HG03045 (cell line): ENCODE measurements around the gene TMC8.
A peak's percentile ranks its signal among the peaks of the same experiment; 100 is the strongest.
"Not testable (repeated sequence)": the region's sequence is repeated elsewhere in the genome, so short reads cannot be mapped to it uniquely, and the experiment has no call there.

Source experiments
- ATAC-seq: cut with Tn5 transposase; IDR thresholded peaks from one replicate; pipeline ENCODE4 v1.9.1; 2021; ENCODE audit warnings: mild to moderate bottlenecking, moderate library complexity; ENCODE audit not compliant: unreplicated experiment

The TMC8 gene

GRCh38 chr17:78135858-78136500 lies 5.4 kb downstream of the TMC8 start:
- ATAC-seq = no peak

GRCh38 chr17:78137392-78138203 lies 7.0 kb downstream of the TMC8 start:
- ATAC-seq = no peak

DNA sequence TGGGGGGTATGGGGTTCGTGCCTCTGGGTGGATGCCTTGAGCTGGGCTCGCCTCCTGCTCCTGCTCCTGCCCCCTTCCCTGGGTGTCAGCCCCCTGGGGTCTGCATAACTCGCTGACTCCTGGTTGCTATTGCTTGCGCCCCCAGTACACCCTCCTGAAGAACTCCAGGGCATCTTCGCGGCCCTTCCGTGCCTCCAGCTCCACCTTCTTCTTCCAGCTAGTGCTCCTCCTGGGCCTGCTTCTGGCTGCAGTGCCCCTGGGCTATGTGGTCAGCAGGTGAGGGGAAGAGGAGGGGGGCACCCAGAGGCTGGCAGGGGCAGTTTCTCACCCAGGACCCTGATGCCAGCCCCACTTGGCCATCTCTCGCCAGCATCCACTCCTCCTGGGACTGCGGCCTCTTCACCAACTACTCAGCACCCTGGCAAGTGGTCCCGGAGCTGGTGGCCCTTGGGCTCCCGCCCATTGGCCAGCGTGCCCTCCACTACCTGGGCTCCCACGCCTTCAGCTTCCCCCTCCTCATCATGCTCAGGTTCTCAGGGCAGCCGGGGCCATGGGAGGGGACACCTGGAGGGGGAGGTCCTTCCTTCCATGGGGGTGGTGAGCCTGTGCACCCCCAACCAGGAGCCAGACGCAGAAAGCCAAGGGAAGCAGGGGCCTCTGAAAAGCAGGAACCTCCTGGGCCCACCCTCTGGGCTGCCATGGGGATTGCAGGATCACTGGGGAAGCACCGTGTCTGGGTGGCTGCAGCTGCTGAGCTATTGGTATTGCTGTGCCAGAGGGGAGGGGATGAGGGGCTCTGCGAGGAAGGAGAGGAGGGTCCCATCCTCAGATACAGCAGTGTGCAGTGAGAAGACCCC lies 7.9 kb downstream of the TMC8 start:
- no peak for ATAC-seq

DNA sequence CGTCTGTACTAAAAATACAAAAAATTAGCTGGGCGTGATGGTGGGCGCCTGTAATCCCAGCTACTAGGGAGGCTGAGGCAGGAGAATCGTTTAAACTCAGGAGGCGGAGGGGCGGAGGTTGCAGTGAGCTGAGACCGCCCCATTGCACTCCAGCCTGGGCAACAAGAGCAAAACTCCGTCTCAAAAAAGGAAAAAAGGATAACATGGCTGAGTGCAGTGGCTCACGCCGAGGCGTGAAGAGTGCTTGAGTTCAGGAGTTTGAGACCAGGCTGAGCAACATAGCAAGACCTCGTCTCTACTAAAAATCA lies 9.2 kb downstream of the TMC8 start:
- not testable (repeated sequence) for ATAC-seq

- ATAC-seq = peak; percentile 65
Observed at GRCh38 chr17:78140169-78141051, 9.8 kb downstream of the TMC8 start.

DNA sequence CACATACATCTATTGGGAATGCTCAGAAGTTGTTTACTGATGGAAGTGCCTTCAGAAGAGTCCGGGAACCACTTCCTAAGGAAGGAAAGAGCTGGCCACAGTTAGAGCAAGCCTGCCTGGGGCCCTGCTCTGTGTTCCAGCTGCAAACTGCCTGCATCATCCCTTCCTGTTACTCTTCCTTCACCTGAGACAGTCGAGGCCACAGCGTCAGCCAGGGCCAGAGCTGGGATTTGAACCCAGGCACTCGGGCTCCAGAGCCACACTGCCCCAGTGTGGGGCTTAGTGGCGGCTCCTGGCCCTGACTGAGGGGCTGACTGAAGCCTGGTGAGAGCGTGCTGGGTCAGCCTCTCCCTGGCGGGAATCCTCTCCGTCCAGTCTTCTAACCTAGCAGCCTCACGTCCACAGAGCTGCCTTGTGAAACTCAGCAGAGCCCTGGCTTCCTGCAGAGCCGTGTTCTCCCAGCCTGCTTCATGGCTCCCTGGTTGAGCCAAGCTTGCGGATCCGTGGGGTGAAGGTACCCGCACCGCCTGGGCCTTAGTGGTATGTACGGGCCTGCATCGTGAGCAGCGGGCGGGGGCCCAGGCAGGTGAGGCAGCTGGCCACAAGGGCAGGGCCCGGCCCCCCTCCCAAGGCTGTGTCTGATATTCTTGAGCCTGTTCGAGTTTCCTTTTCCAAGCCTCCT lies 11.0 kb downstream of the TMC8 start:
- no peak for ATAC-seq

- ATAC-seq = no peak
Observed at GRCh38 chr17:78142119-78142861, 11.7 kb downstream of the TMC8 start.

GRCh38 chr17:78143214-78144146 lies 12.9 kb downstream of the TMC8 start:
- no peak for ATAC-seq

- ATAC-seq = no peak
Observed at GRCh38 chr17:78144147-78144719, 13.7 kb downstream of the TMC8 start.

- ATAC-seq = no peak
Observed at GRCh38 chr17:78144736-78145641, 14.4 kb downstream of the TMC8 start.

DNA sequence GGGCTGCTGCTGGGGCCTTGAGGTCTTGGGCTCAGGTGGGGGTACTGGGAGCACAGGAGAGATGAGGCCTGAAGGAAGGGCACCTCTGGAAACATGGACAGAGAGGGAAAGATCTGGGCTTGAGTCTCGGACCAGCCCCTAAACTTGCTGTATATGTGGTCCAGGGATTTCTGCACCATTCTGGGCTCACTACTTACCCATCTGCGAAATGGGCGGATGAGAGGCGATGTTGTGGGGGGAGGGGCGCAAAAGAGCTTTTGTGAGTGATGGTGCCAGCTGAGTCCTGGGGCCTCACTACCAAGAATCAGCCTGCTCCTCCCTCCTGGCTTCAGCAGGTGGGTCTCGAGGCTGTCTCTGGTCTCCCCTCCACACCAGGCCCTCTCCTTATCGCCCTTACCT lies 15.9 kb downstream of the TMC8 start:
- no peak for ATAC-seq

- ATAC-seq = no peak
Observed at GRCh38 chr17:78146881-78147280, 16.3 kb downstream of the TMC8 start.

DNA sequence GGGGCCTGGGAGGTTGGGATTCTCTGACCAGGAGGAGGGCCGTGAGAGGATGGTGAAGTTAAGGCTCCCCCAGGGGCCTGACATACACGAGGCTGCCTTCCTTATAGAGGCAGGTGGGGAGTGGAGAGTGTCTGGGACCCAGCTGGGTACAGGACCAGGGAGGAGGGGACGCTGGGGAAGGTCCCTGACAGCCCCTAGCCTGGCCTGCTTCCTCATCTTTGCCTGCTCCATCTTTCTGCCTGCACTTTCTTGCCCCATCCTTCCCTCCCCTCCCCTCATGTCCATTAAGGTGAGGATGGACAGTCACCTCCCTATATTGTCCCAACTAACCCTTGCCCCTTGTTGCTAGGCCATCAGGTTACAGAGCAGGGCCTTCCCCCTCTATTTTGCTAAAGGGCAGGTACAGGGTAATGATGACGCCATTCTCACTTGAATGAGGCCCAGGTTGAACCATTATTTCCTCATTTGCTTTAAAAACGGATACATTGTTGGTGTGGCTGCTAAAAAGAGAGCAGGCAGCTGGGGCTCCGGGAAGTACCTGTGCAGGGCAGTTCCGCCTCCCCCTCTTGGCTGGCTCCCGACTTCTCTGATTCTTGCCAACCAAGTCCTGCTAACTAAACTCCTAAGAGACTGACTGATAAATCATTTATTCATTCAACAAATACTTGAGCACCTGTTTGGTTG lies 16.9 kb downstream of the TMC8 start:
- ATAC-seq = no peak

- no peak for ATAC-seq
Observed at GRCh38 chr17:78148286-78149016, 17.9 kb downstream of the TMC8 start.

DNA sequence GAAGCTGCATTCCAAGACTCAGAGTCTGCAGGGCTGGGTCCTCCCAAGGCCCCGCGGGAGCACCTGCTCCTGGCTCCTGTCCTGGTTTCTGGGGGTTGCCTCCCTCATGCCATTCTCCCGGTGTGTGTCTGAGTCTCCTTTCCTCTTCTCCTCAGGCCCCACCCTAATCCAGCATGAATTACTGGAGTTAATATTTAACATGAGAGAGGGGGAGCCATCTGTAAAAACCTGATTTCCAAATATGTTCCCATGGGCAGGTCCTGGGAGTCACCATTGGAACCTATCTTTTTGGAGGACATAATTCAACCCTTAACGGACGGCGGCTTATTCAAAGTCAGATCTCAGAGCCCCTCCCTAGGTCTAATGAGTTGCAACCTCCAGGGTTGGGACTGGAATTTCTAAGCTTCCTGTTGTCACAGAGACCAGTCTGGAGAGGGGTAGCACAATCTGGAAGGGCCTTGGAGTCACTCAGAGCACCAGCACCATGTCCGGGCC lies 21.0 kb downstream of the TMC8 start:
- ATAC-seq = no peak
